ENCODE results near the gene CRYBA2.
A peak's percentile ranks its signal among the peaks of the same experiment; 100 is the strongest.

The CRYBA2 gene

DNA sequence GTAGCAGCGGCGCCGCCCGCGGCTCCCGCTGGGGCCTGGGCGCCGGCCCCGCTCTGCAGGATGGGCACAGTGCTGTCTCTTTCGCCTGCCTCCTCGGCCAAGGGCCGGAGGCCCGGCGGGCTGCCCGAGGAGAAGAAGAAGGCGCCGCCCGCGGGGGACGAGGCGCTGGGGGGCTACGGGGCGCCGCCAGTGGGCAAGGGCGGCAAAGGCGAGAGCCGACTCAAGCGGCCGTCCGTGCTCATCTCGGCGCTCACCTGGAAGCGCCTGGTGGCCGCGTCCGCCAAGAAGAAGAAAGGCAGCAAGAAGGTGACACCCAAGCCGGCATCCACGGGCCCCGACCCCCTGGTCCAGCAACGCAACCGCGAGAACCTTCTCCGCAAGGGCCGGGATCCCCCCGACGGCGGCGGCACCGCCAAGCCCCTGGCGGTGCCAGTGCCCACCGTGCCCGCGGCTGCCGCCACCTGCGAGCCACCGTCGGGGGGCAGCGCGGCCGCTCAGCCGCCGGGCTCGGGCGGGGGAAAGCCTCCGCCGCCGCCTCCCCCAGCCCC is 33.4 kb downstream of the CRYBA2 start:
- H3K4me1 ChIP-seq (ENCODE audit: insufficient read depth, low read length) = peaks cover 19% of the 10 kb centered on the region
- WGBS = 1% methylated on average over 67 of the region's 67 CpGs
- no peaks in the 10 kb centered on the region for H3K9me3 ChIP-seq (ENCODE audit: insufficient read depth, low read depth, low read length)
- H3K36me3 ChIP-seq (ENCODE audit: insufficient read depth, low read length) = no peaks in the 10 kb centered on the region
- no peak overlapping the region for H3K9ac ChIP-seq (ENCODE audit: low read depth, low read length)
- peak overlapping the region; percentile 85 for H3K4me3 ChIP-seq (ENCODE audit: low read length)
- H3K27me3 ChIP-seq (ENCODE audit: insufficient read depth, low read length) = peaks cover 77% of the 10 kb centered on the region
- H3K27ac ChIP-seq (ENCODE audit: low read depth, low read length) = no peak overlapping the region

DNA sequence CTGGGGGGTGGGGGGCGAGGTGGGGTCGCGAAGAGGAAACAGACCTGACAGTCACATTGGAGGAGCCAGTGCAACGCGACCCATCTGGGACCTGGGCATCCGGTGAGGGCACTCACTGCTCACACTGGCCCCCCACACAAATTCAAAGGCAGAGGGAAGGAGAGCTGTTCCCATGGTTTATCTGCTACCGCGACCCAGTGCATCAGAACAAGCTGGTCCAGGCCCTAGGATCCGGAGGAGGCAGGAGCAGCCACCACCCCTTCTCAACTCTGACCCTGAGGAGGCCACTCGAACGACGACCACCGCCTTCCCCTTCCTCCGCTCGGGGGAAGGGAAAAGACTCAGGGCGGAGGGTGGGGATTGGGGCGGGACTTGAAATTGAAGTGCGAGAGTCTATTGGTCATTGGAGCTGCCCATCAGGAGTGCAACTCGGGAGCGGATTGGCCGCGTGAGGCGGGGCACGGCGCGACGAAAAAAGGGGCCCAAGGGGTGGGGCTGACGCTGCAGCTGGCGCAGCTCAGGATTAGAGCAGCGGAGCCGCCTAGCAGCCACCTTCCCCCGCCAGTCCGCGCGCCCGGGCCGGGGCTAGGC is 34.0 kb downstream of the CRYBA2 start, which contains the start of gene CDK5R2:
Gene CDK5R2 (plus strand): TSS at position 526 of the 591 bp plus-strand sequence. CDS start 155 bp downstream, outside the sequence.
- Histone ChIP-seq H3K4me3 (ENCODE audit: low read length) (peak within 1 kb of the TSS; percentile 85), H3K27me3 (ENCODE audit: insufficient read depth, low read length) (peaks cover 83% of the 10 kb centered on the region), H3K4me1 (ENCODE audit: insufficient read depth, low read length) (peaks cover 15% of the 10 kb centered on the region), H3K36me3 (ENCODE audit: insufficient read depth, low read length) (no peaks in the 10 kb centered on the region), H3K9ac (ENCODE audit: low read depth, low read length) (peak within 1 kb of the TSS; percentile 65; the same call in 1 of the 2 replicates), H3K9me3 (ENCODE audit: insufficient read depth, low read depth, low read length) (no peaks in the 10 kb centered on the region), H3K27ac (ENCODE audit: low read depth, low read length) (no peak within 1 kb of the TSS)
- WGBS = 1% methylated on average over 35 of the region's 37 CpGs

DNA sequence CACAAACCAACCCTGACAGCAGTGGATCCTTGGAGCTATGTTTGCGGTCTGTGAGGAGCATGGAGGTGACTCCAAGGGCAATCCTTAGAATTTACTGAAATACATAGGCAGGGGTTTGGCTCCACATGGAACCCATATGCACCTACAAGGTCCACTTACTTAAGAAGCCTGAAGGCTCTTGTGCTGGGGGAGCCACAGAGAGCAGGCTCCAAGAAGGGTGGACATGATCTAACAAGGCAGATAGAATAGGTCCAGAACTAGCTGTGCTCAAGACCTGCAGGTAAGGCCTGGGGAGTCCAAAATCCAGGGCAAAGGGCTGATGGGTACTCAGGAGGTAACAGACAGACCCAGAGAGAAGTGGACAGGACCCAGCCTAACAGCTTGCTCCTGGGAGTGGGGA is 34.9 kb downstream of the CRYBA2 start:
- Histone ChIP-seq H3K36me3 (ENCODE audit: insufficient read depth, low read length) (no peaks in the 10 kb centered on the region), H3K9me3 (ENCODE audit: insufficient read depth, low read depth, low read length) (no peaks in the 10 kb centered on the region), H3K27me3 (ENCODE audit: insufficient read depth, low read length) (peaks cover 88% of the 10 kb centered on the region), H3K27ac (ENCODE audit: low read depth, low read length) (no peak overlapping the region), H3K4me3 (ENCODE audit: low read length) (peak overlapping the region; percentile 85; the same call in 1 of the 2 replicates), H3K4me1 (ENCODE audit: insufficient read depth, low read length) (peaks cover 6% of the 10 kb centered on the region; the same call in 1 of the 2 replicates), H3K9ac (ENCODE audit: low read depth, low read length) (no peak overlapping the region)
- 100% methylated on average over 1 of the region's 1 CpG for WGBS

DNA sequence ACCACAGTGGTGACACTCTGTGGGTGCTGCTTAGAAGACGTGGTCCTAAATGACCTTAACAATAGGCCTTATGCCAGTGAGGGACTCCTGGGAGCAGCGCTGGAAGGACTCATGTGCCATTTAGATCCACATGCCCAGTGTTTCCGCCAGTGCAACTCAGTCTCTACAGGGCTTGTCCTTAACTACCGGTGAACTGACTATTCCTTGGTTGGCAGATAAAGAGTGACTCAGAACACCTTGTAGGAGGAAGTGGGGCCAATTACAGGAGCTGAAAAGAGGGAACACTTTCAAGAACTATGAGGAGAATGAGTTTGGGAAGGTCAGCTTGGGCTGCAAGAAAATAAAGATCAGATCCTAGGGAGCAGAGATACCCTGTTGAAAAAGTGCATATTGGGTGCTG is 35.6 kb downstream of the CRYBA2 start:
- Histone ChIP-seq H3K27ac (ENCODE audit: low read depth, low read length) (no peak overlapping the region), H3K27me3 (ENCODE audit: insufficient read depth, low read length) (peaks cover 87% of the 10 kb centered on the region), H3K9me3 (ENCODE audit: insufficient read depth, low read depth, low read length) (no peaks in the 10 kb centered on the region), H3K4me3 (ENCODE audit: low read length) (no peak overlapping the region), H3K36me3 (ENCODE audit: insufficient read depth, low read length) (no peaks in the 10 kb centered on the region), H3K4me1 (ENCODE audit: insufficient read depth, low read length) (peaks cover 6% of the 10 kb centered on the region; the same call in 1 of the 2 replicates), H3K9ac (ENCODE audit: low read depth, low read length) (no peak overlapping the region)
- 83% methylated on average over 4 of the region's 4 CpGs for WGBS

DNA sequence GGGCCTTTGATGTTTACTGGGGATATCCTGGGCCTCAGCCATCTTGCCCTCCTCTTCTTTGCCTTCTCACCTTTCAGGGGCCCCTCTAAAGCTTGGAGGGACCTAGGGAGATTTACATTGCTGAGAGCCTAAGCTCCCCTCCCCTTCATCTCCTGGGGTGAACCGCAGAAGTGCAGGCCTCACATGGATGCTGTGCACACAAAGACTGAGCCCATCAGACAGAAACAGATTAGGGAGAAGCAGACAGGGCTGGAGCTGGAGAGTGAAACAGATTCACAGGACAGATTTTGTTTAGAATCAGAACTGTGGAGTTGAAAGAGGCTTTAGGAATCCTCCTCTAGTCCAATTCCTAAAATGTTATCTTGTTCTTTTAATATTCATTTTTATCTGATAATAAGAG is 37.2 kb downstream of the CRYBA2 start:
- H3K9me3 ChIP-seq (ENCODE audit: insufficient read depth, low read depth, low read length) = no peaks in the 10 kb centered on the region
- H3K27ac ChIP-seq (ENCODE audit: low read depth, low read length) = no peak overlapping the region
- H3K4me3 ChIP-seq (ENCODE audit: low read length) = no peak overlapping the region
- H3K36me3 ChIP-seq (ENCODE audit: insufficient read depth, low read length) = no peaks in the 10 kb centered on the region
- H3K27me3 ChIP-seq (ENCODE audit: insufficient read depth, low read length) = peaks cover 71% of the 10 kb centered on the region
- WGBS = 77% methylated on average over 1 of the region's 1 CpG
- no peak overlapping the region for H3K9ac ChIP-seq (ENCODE audit: low read depth, low read length)
- H3K4me1 ChIP-seq (ENCODE audit: insufficient read depth, low read length) = peaks cover 2% of the 10 kb centered on the region; the same call in 1 of the 2 replicates

DNA sequence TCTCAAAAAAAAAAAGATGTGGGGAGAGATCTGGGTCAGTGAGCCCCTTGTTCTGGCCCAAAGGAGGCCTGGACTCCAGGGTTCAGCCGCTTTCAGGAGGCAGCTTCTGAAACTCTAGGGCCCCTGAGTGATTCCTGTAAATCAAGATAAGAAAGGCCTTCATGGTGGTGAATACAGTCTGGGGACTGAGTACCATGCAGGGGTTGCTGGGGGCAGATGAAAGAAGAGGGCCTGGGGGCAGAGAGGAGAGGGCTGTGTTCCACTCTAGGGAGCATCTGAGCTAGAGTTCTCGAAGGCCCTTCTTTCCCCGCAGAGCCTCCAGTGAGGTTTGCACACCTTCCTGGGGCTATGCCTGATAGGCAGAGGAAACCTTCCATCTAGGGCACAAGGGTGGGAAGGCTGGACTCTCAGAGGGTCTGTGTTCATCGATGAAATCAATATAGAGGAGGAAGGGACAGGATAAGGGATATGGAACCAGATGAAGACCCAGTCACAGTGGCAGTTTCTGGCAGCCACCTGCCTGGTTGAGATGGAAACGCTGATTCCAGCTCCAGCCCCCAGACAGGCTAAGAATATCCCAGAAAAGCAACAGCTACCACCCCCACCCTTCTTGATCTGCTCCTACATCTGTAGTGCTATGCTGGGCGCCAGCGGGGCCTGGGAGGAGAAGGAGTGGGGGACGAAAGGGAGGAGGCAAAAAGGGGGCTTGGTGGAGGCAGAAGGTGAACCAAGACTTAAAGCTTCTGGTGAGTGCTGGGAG is 38.5 kb downstream of the CRYBA2 start:
- Histone ChIP-seq H3K4me1 (ENCODE audit: insufficient read depth, low read length) (no peaks in the 10 kb centered on the region), H3K36me3 (ENCODE audit: insufficient read depth, low read length) (no peaks in the 10 kb centered on the region), H3K9me3 (ENCODE audit: insufficient read depth, low read depth, low read length) (no peaks in the 10 kb centered on the region), H3K27ac (ENCODE audit: low read depth, low read length) (no peak overlapping the region), H3K4me3 (ENCODE audit: low read length) (no peak overlapping the region), H3K27me3 (ENCODE audit: insufficient read depth, low read length) (peaks cover 63% of the 10 kb centered on the region), H3K9ac (ENCODE audit: low read depth, low read length) (no peak overlapping the region)
- WGBS = 77% methylated on average over 8 of the region's 8 CpGs

DNA sequence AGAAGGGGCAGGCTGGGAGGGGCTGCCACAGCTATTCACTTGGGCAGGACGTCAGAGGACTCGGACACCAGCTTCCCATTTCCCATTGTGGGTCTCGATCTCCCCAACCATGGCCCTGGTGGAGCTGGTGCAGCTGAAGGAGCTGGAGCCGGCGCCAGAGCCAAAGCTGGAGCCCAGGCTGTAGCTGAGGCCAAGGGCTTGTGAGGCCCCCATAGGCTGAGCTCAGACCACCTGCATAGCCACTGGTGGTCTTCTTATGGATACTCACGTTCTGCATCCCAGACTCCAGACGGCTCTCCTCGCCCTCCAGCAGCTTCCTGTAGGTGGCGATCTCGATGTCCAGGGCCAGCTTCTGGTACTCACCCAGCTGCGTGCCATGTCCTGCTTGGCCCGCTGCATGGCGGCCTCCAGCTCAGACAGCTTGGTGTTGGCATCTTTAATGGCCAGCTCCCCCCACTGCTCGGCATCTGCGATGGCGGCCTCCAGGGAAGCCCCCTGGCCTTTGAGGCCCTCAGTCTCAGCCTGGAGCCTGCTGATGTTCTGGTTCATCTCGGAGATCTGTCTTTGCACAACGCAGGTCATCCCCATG is 39.8 kb downstream of the CRYBA2 start:
- H3K27me3 ChIP-seq (ENCODE audit: insufficient read depth, low read length) = peaks cover 58% of the 10 kb centered on the region
- no peak overlapping the region for H3K27ac ChIP-seq (ENCODE audit: low read depth, low read length)
- no peaks in the 10 kb centered on the region for H3K36me3 ChIP-seq (ENCODE audit: insufficient read depth, low read length)
- no peaks in the 10 kb centered on the region for H3K9me3 ChIP-seq (ENCODE audit: insufficient read depth, low read depth, low read length)
- no peak overlapping the region for H3K9ac ChIP-seq (ENCODE audit: low read depth, low read length)
- no peak overlapping the region for H3K4me3 ChIP-seq (ENCODE audit: low read length)
- no peaks in the 10 kb centered on the region for H3K4me1 ChIP-seq (ENCODE audit: insufficient read depth, low read length)
- 69% methylated on average over 18 of the region's 18 CpGs for WGBS

DNA sequence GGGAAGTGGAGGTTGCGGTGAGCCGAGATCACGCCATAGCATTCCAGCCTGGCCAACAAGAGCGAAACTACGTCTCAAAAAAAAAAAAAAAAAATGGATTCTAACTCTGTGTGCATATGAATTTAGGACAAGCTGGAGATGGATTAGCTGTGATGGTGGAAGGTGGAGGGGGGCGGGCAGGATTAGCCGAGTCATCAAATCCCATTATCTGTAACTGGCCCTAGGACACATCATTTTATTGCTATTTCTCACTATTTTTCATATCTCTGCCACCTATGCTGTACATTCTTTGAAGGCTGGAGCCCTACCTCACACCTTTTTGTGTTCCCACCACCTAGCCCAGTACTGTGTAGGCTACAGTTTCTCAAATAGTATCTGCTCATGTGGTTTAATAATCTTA is 41.1 kb downstream of the CRYBA2 start:
- 96% methylated on average over 7 of the region's 7 CpGs for WGBS
- no peaks in the 10 kb centered on the region for H3K36me3 ChIP-seq (ENCODE audit: insufficient read depth, low read length)
- no peak overlapping the region for H3K9ac ChIP-seq (ENCODE audit: low read depth, low read length)

DNA sequence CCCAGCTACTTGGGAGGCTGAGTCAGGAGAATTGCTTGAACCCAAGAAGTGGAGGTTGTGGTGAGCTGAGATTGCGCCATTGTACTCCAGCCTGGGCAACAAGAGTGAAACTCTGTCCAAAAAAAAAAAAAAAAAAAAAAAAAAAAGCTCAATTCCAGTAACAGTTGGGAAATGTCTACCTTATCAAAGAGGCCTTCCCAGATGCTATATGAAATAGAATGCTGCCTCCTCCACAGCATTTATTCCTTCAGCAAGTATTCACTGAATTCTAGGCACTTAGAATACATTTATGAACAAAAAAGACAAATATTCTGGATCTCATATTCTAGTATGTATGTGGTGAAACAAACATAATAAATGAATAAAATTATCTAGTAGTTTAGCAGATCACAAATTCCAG is 46.6 kb downstream of the CRYBA2 start:
- no peaks in the 10 kb centered on the region for H3K36me3 ChIP-seq (ENCODE audit: insufficient read depth, low read length)
- H3K9me3 ChIP-seq (ENCODE audit: insufficient read depth, low read depth, low read length) = no peaks in the 10 kb centered on the region
- no peak overlapping the region for H3K4me3 ChIP-seq (ENCODE audit: low read length)
- H3K9ac ChIP-seq (ENCODE audit: low read depth, low read length) = no peak overlapping the region
- no peaks in the 10 kb centered on the region for H3K4me1 ChIP-seq (ENCODE audit: insufficient read depth, low read length)
- H3K27me3 ChIP-seq (ENCODE audit: insufficient read depth, low read length) = peaks cover 11% of the 10 kb centered on the region
- no peak overlapping the region for H3K27ac ChIP-seq (ENCODE audit: low read depth, low read length)
- WGBS = 80% methylated on average over 1 of the region's 1 CpG

More for the DNA sequence above, 41.1 kb downstream of the CRYBA2 start:
- no peaks in the 10 kb centered on the region for H3K9me3 ChIP-seq (ENCODE audit: insufficient read depth, low read depth, low read length)
- no peak overlapping the region for H3K4me3 ChIP-seq (ENCODE audit: low read length)
- no peak overlapping the region for H3K27ac ChIP-seq (ENCODE audit: low read depth, low read length)
- H3K4me1 ChIP-seq (ENCODE audit: insufficient read depth, low read length) = no peaks in the 10 kb centered on the region
- peaks cover 45% of the 10 kb centered on the region for H3K27me3 ChIP-seq (ENCODE audit: insufficient read depth, low read length)

DNA sequence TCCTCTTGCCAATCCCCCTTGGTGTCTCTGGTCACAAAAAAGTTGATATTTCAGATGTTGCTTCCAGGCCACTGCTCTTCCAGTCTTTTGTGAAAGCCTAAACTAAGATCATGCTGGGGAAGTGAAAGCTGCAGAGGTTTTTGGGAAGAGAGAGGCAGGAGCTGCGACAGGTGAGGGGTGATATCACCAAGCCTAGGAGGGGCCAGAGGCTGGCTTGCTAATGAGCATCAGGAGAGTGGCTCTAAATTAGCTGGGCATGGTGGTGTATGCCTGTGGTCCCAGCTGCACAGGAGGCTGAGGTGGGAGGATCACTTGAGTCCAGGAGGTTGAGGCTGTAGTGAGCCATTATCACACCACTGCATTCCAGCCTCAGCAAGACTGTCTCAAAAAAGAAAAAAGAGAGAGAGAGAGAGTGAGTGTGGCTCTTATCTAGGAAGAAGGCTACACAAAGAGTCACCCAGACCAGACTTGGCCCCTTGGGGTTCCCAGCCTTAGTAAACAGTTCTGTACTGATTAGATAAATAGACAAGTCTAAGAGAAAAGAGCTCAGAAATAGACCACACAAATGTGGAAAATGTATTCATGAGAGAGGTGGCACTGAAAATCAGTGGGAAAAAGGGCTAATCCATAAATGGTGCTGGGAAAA is 48.3 kb downstream of the CRYBA2 start:
- Histone ChIP-seq H3K4me3 (ENCODE audit: low read length) (no peak overlapping the region), H3K9ac (ENCODE audit: low read depth, low read length) (no peak overlapping the region), H3K27me3 (ENCODE audit: insufficient read depth, low read length) (peaks cover 14% of the 10 kb centered on the region), H3K9me3 (ENCODE audit: insufficient read depth, low read depth, low read length) (no peaks in the 10 kb centered on the region), H3K36me3 (ENCODE audit: insufficient read depth, low read length) (no peaks in the 10 kb centered on the region), H3K4me1 (ENCODE audit: insufficient read depth, low read length) (no peaks in the 10 kb centered on the region), H3K27ac (ENCODE audit: low read depth, low read length) (no peak overlapping the region)
- WGBS = 72% methylated on average over 1 of the region's 1 CpG
